ENCODE measurements around the gene N4BP2. TPM values are rescaled to one million over a fixed set of nuclear protein-coding genes. Genes with fewer than 3 reads are reported as not detected.

Gene N4BP2
- total RNA-seq, 1 experiment from 2014 or later = 7.8 TPM

GRCh38 chr4:40195182-40196177 is 138.8 kb downstream of the N4BP2 start:
- peaks cover 17% of the 10 kb centered on the region for H3K4me1 ChIP-seq (replicated peaks; ENCODE audit: insufficient read depth)
- TF ChIP-seq EZH2 (IDR thresholded peaks at IDR 0.05; ENCODE audit: low read depth) (no peak), CTCF (conservative IDR thresholded peaks at IDR 0.05) (no peak)
- H3K27ac ChIP-seq = no peak overlapping the region
- DNase-seq = no peak
- intact Hi-C loops (cut with micrococcal nuclease; ENCODE audit: unreplicated experiment) = no loop called here
- no peak overlapping the region for H3K4me3 ChIP-seq
- H3K4me2 ChIP-seq = no peak overlapping the region
- H3K27me3 ChIP-seq (ENCODE audit: insufficient read depth, low read depth) = no peaks in the 10 kb centered on the region
- no peak overlapping the region for H2AFZ ChIP-seq
- H3K36me3 ChIP-seq (ENCODE audit: low read depth) = no peaks in the 10 kb centered on the region
- H3K79me2 ChIP-seq (ENCODE audit: low read depth) = no peaks in the 10 kb centered on the region
- no peaks in the 10 kb centered on the region for H3K9me3 ChIP-seq (ENCODE audit: insufficient read depth, low read depth)
- no peaks in the 10 kb centered on the region for H3K9me2 ChIP-seq (ENCODE audit: insufficient read depth)
- ChIA-PET POLR2A (ENCODE audit: unreplicated experiment) (interaction anchor here (0.6 to 0.7 kb wide), 2 partner anchors 10 to 13 kb away, joined by 3 to 5 read pairs; no protein-coding TSS in a partner anchor), CTCF (no interaction called here)
- no peaks in the 10 kb centered on the region for H4K20me1 ChIP-seq (ENCODE audit: insufficient read depth)
- no TSS peak for BruUV-seq (replicated peaks)
- H3F3A ChIP-seq (ENCODE audit: insufficient read depth, low read depth) = no peaks in the 10 kb centered on the region

GRCh38 chr4:40196272-40196671 is 139.6 kb downstream of the N4BP2 start:
- CTCF ChIA-PET = no interaction called here
- no peaks in the 10 kb centered on the region for H3K9me3 ChIP-seq (ENCODE audit: insufficient read depth, low read depth)
- no peak for DNase-seq

More at GRCh38 chr4:40196272-40196671, 139.6 kb downstream of the N4BP2 start:
- Histone ChIP-seq H3K4me3 (no peak overlapping the region), H3K4me1 (replicated peaks; ENCODE audit: insufficient read depth) (peaks cover 16% of the 10 kb centered on the region), H3K4me2 (no peak overlapping the region), H3K9me2 (ENCODE audit: insufficient read depth) (no peaks in the 10 kb centered on the region), H3K27me3 (ENCODE audit: insufficient read depth, low read depth) (no peaks in the 10 kb centered on the region), H2AFZ (no peak overlapping the region), H3F3A (ENCODE audit: insufficient read depth, low read depth) (no peaks in the 10 kb centered on the region), H3K36me3 (ENCODE audit: low read depth) (no peaks in the 10 kb centered on the region), H4K20me1 (ENCODE audit: insufficient read depth) (no peaks in the 10 kb centered on the region), H3K27ac (no peak overlapping the region), H3K79me2 (ENCODE audit: low read depth) (no peaks in the 10 kb centered on the region)
- BruUV-seq (replicated peaks) = no TSS peak
- intact Hi-C loops (cut with micrococcal nuclease; ENCODE audit: unreplicated experiment) = no loop called here
- POLR2A ChIA-PET (ENCODE audit: unreplicated experiment) = no interaction called here
- TF ChIP-seq EZH2 (IDR thresholded peaks at IDR 0.05; ENCODE audit: low read depth) (no peak), CTCF (conservative IDR thresholded peaks at IDR 0.05) (no peak)
